GM19099 (cell line): ENCODE data around the gene DYRK1B.
A peak's percentile ranks its signal among the peaks of the same experiment; 100 is the strongest.

Source experiments
- POLR2A ChIP-seq: IDR thresholded peaks from 3 replicates; pipeline ENCODE4 v1.6.1; 2011; ENCODE audit warnings: low read depth; ENCODE audit not compliant: insufficient read length; ENCODE audit errors: extremely low read depth

The DYRK1B gene

DNA sequence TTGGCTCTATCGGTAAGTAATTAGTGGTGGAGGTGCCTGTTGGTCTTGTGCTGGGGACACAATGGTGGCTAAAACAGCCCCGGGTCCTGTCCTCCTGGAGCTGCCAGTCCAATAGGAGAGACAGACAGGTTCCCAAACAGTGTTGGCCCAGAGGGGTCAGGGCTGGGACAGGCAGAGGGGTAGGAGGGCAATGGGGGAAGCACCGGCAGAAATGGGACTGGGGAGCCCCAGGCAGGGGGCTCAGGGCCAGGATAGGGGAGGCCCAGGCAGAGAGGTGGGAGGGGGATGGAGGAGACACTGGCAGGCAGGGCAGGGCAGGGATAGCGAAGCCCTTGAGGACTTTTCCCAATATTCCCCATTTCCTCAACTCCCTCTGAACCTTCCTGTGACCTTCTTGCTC lies 14.4 kb upstream of the DYRK1B start:
- no peak for TF ChIP-seq POLR2A

DNA sequence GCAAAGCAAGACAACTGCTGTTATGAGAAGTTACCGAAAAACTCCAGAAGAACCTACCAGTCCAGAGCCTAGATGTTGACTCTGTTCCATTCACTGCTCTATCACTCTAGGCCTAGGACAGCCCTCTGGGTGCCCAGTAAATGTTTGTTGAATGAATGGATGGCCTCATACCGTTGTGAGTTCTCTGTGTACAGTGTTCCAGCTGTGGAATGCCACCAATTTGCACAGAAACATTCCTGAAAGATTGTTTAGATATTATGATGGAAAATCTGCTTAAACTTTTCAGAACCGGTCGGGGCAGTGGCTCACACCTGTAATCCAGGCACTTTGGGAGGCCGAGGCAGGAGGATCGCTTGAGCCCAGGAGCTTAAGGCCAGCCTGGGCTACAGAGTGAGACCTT lies 13.6 kb upstream of the DYRK1B start:
- no peak for TF ChIP-seq POLR2A

DNA sequence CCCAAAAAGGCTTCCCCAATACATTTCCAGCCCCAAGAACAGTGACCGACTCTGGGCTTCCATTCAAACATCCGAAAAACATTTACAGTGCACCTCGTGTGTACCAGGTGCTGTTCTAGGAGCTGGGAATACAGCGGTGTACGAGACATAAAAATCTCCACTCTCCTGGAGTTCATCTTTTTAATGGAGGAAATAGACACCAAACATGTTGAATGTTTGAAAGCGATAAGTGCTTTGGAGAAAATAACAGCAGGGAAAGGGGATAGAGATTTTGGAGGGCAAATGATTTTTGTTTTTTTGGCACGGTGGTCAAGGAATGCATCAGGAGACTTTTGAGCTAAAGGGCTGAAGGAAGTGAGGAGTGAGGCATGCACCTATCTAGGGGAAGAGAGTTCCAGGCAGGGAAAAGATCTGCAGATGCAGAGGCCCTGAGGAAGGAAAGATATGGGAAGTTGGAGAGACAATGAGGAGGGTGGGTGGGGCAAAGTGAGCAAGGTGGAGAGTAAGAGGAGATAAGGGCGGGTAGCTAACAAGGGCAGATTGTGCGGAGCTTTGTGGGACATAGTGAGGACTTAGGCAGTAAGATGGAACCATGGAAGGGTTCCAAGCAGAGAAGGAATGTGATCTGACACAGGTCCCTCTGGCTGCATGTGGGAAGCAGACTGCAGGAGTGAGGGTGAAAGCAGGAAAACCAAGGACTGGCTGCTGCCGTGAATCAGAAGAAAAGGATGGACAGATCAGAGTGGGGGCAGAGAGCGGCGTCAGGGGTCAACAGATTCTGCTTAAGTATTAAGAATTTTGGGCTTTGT lies 12.9 kb upstream of the DYRK1B start:
- no peak for TF ChIP-seq POLR2A

DNA sequence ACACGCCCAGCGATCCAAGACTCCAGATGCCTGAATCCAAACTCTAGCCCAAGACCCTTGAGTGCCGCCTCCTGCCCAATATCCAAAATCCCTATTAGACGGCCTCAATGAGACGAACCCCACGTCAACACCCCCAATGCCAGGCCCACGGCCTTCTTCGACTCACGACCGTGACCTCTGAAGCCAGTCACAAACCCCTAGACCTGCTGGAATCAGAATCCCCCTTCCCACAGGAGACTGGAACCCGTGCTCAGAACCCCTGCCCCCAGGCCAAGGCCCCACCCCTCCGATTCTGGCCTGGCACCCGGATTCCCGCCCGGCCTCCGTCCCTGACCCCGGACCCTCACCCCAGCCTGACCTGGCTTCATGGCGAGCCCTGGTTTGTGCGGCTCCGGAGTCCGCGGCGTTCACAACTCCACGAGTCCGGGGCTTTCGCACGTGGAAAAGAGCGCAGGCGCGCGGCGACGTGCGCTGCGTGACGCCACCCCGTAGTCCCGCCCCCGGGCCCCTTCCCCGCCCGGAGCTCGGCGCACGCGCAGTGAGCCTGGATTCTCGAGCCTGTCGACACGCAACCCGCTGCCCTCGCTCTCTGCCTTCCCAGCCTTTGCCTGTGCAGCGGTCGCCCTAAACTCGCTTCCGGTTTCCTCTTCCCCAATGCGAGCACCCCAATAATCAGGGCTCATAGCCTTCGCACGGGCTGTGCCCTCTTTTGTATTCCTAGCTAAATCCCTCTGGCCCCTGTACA lies 12.1 kb upstream of the DYRK1B start, which contains the start of gene FBL:
Gene FBL (minus strand): TSS at position 447 of the 745 bp plus-strand sequence. CDS start 79 bp downstream, at position 368.
- peak; percentile 91 for TF ChIP-seq POLR2A

DNA sequence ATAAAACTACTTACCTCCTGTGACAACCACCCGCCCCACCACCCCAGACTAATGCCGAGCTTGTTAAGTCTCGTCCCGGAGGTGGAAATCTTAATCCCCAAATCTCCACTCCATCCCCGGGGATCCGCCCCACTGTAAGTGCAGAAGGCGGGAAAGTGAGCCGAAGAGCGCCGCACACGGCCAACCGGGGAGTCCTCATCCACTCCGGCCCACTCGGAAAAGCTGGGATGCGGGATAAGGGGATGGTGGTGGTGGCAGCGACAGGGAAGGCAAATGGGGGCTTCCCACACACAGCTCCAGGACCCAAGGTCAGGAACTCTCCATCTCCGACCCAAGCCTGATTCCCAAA lies 11.6 kb upstream of the DYRK1B start:
- TF ChIP-seq POLR2A = no peak

DNA sequence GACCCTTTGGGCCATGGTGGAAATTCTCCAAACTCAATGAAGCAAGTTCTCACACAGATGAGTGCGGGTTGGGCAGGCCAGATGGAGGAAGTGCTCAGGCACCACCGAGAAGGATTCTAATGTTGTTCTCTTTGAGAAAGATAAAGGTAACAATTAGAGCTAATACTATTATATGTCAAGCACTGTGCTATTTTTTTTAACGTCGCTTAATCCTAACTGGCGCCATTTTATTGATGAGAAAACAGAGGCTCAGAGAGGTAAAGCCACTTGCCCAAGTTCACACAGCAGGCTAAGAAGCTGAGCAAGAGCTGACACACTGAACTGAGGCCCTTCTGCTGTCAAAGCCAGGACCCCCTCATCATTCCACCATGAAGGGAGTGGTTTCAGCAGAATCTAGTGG lies 11.2 kb upstream of the DYRK1B start:
- TF ChIP-seq POLR2A = no peak

DNA sequence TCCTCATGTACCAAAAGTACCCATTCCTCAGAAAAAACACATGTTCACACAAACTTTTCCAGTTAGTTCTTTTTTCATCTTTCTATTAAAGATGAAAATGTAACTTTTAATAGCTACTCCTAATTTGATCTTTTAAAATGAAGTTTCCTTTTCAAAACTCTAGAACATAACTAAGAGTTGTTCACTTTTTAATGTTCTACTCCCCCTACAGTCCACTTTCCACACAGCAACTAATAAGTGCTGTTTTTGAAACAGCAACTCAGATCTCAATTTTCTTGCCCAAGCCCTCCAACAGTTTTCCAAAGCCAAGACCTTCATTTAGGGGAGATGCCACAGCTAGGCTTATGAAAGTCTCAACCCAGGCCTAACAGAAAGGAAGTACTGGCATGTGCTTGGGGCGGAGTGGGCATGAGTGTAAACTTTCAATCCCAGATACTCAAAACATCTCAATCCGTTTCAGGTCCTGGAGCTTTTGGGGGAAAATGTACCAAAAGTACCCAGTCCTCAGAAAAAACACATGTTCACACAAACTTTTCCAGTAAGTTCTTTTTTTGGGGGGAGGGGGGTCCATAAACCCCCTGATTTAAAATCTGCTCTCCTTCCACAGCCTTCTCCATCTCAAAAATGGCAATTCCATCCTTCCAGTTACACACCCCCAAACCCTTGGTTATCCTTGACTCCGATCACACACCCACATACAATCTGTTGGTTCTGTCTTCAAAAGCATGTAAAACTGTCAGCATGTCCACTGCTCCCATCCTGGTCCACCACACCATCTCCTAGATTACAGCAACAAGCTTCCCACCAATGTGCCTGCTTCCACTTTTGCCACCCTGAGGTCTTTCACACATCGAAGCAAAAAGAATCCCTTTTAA lies 10.2 kb upstream of the DYRK1B start:
- no peak for TF ChIP-seq POLR2A

DNA sequence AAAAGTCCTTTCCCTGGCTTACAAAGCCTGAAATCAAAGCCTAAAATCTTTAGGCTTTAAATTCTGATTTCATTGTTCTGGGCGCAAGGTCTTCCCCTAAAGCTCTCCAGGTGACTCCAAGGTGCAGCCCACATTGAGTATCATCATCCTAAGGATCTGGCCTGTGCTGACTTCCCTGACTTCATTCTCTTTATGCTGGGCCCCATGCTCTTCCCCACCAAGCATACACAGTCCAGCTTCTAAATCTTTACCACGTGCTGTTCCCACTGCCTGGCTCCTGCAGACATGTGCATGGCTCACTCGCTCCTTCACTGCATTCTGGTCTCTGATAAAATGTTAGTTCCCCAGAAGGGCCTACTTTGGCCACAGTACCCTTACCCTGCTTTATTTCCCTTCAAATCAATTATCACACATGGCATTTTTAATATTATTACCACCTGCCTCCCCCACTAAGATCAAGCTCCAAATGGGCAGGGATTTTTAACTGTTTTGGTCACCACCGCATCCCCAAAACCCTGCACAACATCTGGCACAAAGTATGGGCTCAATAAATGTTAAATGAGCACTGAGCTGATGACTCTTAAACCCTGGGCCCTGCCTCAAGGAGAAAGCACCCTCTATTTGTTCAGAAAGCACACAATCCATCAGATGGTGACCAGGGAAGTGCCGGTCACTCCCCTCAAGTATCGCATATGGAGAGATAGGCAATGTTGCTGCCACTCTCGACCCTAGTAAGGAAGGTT lies 8.9 kb upstream of the DYRK1B start:
- TF ChIP-seq POLR2A = no peak

DNA sequence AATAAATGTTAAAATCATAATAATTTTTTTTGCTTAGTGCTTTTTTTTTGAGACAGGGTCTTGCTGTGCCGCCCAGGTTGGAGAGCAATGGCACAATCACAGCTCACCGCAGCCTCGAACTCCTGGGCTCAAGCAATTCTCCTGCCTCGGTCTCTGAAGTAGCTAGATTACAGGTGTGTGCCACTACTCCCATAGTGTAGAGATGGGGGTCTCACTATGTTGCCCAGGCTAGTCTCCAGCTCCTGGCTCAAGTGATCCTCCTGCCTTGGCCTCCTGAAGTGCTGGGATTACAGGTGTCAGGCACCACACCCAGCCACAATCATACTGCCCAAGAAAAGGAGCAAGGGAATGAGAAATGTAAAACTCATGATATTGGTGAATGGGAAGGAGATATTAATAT lies 7.1 kb upstream of the DYRK1B start:
- no peak for TF ChIP-seq POLR2A

DNA sequence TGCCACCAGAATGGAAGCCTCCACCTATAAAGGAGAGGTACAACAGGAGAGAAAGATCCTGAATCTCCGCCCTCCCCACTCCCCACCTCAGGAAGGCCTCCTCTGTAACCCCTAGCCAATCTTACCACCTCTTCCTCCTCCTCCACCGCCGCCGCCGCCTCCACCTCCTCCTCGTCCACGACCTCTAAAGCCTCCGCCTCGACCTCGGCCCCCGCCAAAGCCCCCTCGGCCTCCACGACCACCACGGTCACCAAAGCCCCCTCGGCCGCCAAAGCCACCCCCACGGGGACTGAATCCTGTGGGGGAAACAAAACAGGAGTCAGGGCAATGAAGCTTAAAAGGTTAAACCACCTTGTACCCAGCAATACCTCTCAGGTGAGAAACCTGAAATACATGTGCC lies 6.5 kb upstream of the DYRK1B start:
- TF ChIP-seq POLR2A = no peak

DNA sequence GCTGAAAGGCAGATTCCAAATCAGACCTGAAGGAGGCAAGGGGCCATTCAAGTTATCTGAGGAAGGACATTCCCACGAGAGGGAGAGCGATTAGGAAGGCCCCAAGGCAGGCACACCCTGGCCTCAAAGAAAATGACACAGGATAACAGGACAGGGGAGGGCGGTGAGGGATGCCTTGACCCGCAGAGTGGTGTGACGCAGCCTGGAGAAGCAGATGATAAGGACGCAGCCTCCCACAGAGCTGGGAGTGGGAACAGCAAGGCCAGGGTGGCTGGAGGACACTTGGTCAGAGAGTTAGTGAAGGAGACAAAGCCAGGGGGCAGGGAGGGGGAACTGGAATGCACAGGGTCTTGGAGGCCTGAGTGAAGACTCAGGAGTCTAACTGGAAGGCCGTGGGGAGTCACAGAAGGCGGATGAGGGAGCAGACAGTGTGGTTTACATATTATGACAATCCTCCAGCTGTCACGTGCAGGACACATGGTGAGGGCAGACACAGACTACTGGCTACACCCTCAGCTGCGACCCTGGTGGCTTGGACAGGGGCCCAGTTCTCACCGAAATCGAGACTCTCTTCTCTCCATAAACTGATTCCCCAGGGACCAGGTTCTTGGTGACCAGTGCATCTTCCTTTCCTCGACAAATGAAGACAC lies 5.8 kb upstream of the DYRK1B start:
- TF ChIP-seq POLR2A = no peak

DNA sequence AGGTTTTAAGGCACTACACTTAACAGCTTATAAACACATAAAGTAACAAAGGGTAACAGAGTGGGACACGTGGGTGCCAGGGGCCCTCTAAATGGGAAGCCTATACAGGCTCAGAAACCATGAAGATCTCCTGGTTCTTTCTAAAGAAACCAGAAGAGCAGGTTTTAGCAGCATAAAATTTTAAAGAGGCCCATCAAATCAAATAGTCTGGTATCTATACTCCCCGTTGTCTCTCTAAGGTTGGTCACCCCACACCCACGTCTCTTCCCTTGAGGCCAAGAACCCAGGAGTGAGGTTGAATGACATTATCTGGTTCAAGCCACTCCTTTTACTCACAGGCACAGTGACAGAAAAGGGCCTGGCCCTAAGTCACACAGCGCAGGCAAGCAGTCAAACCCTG lies 4.6 kb upstream of the DYRK1B start:
- TF ChIP-seq POLR2A = no peak

DNA sequence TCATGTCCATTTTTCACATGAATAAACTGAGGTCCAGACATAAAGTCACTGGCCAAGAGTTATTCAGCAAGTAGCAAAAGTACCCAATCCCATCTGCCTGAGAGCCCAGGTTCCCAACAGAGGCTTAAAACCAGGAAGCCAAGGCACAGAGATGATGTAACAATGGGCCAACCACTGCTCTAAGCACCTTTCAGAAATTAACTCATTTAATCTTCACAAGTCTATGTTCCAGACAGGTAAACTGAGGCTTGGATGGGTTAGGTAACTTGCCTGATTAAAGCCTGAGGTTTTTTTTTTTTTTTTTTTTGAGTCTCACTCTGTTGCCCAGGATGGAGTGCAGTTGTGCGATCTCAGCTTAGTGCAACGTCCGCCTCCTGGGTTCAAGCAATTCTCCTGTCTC lies 4.0 kb upstream of the DYRK1B start:
- no peak for TF ChIP-seq POLR2A

DNA sequence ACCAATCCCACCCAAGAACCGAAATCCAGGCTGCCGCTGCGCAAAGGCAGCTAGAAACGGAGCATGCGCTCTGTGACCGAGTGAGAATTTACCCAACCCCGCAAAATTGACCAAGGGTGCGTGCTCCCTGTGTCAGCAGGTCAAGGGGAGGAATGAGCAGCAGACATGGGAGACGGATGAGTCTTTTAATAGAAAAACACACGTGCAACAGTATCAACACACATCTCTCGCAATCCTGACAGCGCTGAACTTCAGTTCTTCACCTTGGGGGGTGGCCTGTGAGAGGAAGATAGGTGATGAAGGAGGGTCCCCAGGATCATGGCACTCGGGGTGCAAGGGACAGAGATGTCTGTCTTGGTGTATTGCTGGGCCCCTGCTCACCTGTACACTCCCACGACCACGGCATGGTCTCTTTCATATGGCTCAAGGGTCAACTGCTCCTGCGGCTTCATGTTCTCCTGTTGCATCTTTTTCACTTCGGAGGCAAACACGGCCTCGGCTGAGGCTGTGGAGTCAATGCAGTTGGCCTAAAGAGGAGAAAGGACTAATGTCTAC lies 402 bp upstream of the DYRK1B start:
- TF ChIP-seq POLR2A = peak; percentile 35
